Activated naive CD4-positive, alpha-beta T cell treated with anti-CD3 and anti-CD28 coated beads, Interleukin-2, amount 10 ng/mL, durations not matched to agents 7 days and 5 days (primary cell): ENCODE data around the gene JAKMIP2.
"Not testable (repeated sequence)": the region's sequence is repeated elsewhere in the genome, so short reads cannot be mapped to it uniquely, and the experiment has no call there.

ENCODE experiments used
- CTCF ChIA-PET: fragments of 350-600 bp; sonication (Branson Sonifier 250); formaldehyde crosslinking; loops from one replicate; lab custom pipeline; 2021; ENCODE audit warnings: antibody characterized with exemption; lab: Charles Lee
- DNase-seq: peaks from one replicate; pipeline ENCODE4 v3.0.0-alpha.2; 2020
- H3K27ac Mint-ChIP-seq: one replicate; pipeline ENCODE4 v1.8.0; 2021; ENCODE audit warnings: mild to moderate bottlenecking, moderate library complexity, mixed read lengths
- H3K27me3 Mint-ChIP-seq: one replicate; pipeline ENCODE4 v1.8.0; 2021; ENCODE audit warnings: mild to moderate bottlenecking, mixed read lengths
- H3K36me3 Mint-ChIP-seq: one replicate; pipeline ENCODE4 v1.8.0; 2021; ENCODE audit warnings: mixed read lengths
- H3K4me1 Mint-ChIP-seq: one replicate; pipeline ENCODE4 v1.8.0; 2021; ENCODE audit warnings: mixed read lengths
- H3K4me3 Mint-ChIP-seq: one replicate; pipeline ENCODE4 v1.8.0; 2021; ENCODE audit warnings: mild to moderate bottlenecking, moderate library complexity, mixed read lengths
- H3K9me3 Mint-ChIP-seq: one replicate; pipeline ENCODE4 v1.8.0; 2021; ENCODE audit warnings: mixed read lengths

JAKMIP2 gene

GRCh38 chr5:147557876-147558745, 224.4 kb downstream of the JAKMIP2 start:
- no peaks in the 10 kb centered on the region for H3K4me1 Mint-ChIP-seq

GRCh38 chr5:147555176-147555575, 227.4 kb downstream of the JAKMIP2 start:
- CTCF ChIA-PET, result no interaction called here
- Mint-ChIP-seq H3K27me3 (no peaks in the 10 kb centered on the region), H3K4me3 (no peak overlapping the region), H3K27ac (no peak overlapping the region), H3K9me3 (peaks cover 2% of the 10 kb centered on the region), H3K36me3 (no peaks in the 10 kb centered on the region), H3K4me1 (no peaks in the 10 kb centered on the region)
- no peak for DNase-seq

More at GRCh38 chr5:147557876-147558745, 224.4 kb downstream of the JAKMIP2 start:
- no peaks in the 10 kb centered on the region for H3K27me3 Mint-ChIP-seq
- H3K27ac Mint-ChIP-seq, result no peak overlapping the region
- CTCF ChIA-PET, result no interaction called here
- H3K4me3 Mint-ChIP-seq, result no peak overlapping the region
- H3K36me3 Mint-ChIP-seq, result no peaks in the 10 kb centered on the region
- H3K9me3 Mint-ChIP-seq, result no peaks in the 10 kb centered on the region
- no peak for DNase-seq

GRCh38 chr5:147554261-147554817, 228.2 kb downstream of the JAKMIP2 start:
- Mint-ChIP-seq H3K27ac (no peak overlapping the region), H3K9me3 (peaks cover 4% of the 10 kb centered on the region), H3K4me1 (no peaks in the 10 kb centered on the region), H3K36me3 (no peaks in the 10 kb centered on the region), H3K27me3 (no peaks in the 10 kb centered on the region), H3K4me3 (no peak overlapping the region)
- CTCF ChIA-PET, result no interaction called here
- DNase-seq, result no peak

- DNase-seq, H3K27ac Mint-ChIP-seq, H3K9me3 Mint-ChIP-seq, CTCF ChIA-PET, H3K4me1 Mint-ChIP-seq, H3K27me3 Mint-ChIP-seq, H3K36me3 Mint-ChIP-seq, H3K4me3 Mint-ChIP-seq: not testable (repeated sequence)
Observed at GRCh38 chr5:147553817-147554216, 228.7 kb downstream of the JAKMIP2 start.

GRCh38 chr5:147552897-147553296, 229.6 kb downstream of the JAKMIP2 start:
- no peak for DNase-seq
- CTCF ChIA-PET, result no interaction called here
- Mint-ChIP-seq H3K4me3 (no peak overlapping the region), H3K9me3 (peaks cover 4% of the 10 kb centered on the region), H3K27me3 (no peaks in the 10 kb centered on the region), H3K4me1 (no peaks in the 10 kb centered on the region), H3K27ac (no peak overlapping the region), H3K36me3 (no peaks in the 10 kb centered on the region)

- no peaks in the 10 kb centered on the region for H3K4me1 Mint-ChIP-seq
- no peak overlapping the region for H3K4me3 Mint-ChIP-seq
- no peaks in the 10 kb centered on the region for H3K36me3 Mint-ChIP-seq
- CTCF ChIA-PET, result no interaction called here
- H3K9me3 Mint-ChIP-seq, result peaks cover 4% of the 10 kb centered on the region
- H3K27me3 Mint-ChIP-seq, result no peaks in the 10 kb centered on the region
- no peak overlapping the region for H3K27ac Mint-ChIP-seq
- DNase-seq, result no peak
Observed at GRCh38 chr5:147551677-147552076, 230.9 kb downstream of the JAKMIP2 start.

GRCh38 chr5:147547730-147548129, 234.8 kb downstream of the JAKMIP2 start:
- Mint-ChIP-seq H3K4me1 (no peaks in the 10 kb centered on the region), H3K27me3 (no peaks in the 10 kb centered on the region)
- CTCF ChIA-PET, result no interaction called here

GRCh38 chr5:147544556-147544955, 238.0 kb downstream of the JAKMIP2 start:
- Mint-ChIP-seq H3K36me3 (no peaks in the 10 kb centered on the region), H3K9me3 (no peaks in the 10 kb centered on the region), H3K27me3 (no peaks in the 10 kb centered on the region), H3K4me3 (no peak overlapping the region), H3K27ac (no peak overlapping the region), H3K4me1 (no peaks in the 10 kb centered on the region)
- DNase-seq, result no peak
- CTCF ChIA-PET, result no interaction called here

More at GRCh38 chr5:147547730-147548129, 234.8 kb downstream of the JAKMIP2 start:
- no peaks in the 10 kb centered on the region for H3K36me3 Mint-ChIP-seq
- peaks cover 4% of the 10 kb centered on the region for H3K9me3 Mint-ChIP-seq
- H3K27ac Mint-ChIP-seq, result no peak overlapping the region
- H3K4me3 Mint-ChIP-seq, result no peak overlapping the region
- DNase-seq, result no peak

GRCh38 chr5:147539053-147539452, 243.5 kb downstream of the JAKMIP2 start:
- CTCF ChIA-PET, result interaction anchor here (0.9 to 1.3 kb wide), 2 partner anchors 10 to 21 kb away, joined by 3 to 4 read pairs; no protein-coding TSS in a partner anchor
- no peaks in the 10 kb centered on the region for H3K27me3 Mint-ChIP-seq
- no peak overlapping the region for H3K4me3 Mint-ChIP-seq
- H3K9me3 Mint-ChIP-seq, result peaks cover 4% of the 10 kb centered on the region
- no peaks in the 10 kb centered on the region for H3K36me3 Mint-ChIP-seq
- no peaks in the 10 kb centered on the region for H3K4me1 Mint-ChIP-seq
- no peak overlapping the region for H3K27ac Mint-ChIP-seq
- no peak for DNase-seq

GRCh38 chr5:147538236-147538635, 244.3 kb downstream of the JAKMIP2 start:
- Mint-ChIP-seq H3K4me3 (no peak overlapping the region), H3K27ac (no peak overlapping the region), H3K4me1 (no peaks in the 10 kb centered on the region), H3K27me3 (no peaks in the 10 kb centered on the region), H3K36me3 (no peaks in the 10 kb centered on the region), H3K9me3 (peaks cover 4% of the 10 kb centered on the region)
- no peak for DNase-seq
- CTCF ChIA-PET, result interaction anchor here (1.3 kb wide), 1 partner anchor 9 kb away, joined by 4 read pairs; no protein-coding TSS in a partner anchor
